HuH-7.5 (cell line): Measurements from ENCODE around the gene CD244.

Experiments
- DNase-seq: peaks from one replicate; pipeline ENCODE4 v3.0.0; 2011; ENCODE audit warnings: low spot score

CD244 gene

GRCh38 chr1:160781186-160781766 is 81.4 kb downstream of the CD244 start:
- DNase-seq, result no peak

- no peak for DNase-seq
Observed at GRCh38 chr1:160780398-160780755, 82.3 kb downstream of the CD244 start.
